ENCODE results near the gene PLD2.

DNA sequence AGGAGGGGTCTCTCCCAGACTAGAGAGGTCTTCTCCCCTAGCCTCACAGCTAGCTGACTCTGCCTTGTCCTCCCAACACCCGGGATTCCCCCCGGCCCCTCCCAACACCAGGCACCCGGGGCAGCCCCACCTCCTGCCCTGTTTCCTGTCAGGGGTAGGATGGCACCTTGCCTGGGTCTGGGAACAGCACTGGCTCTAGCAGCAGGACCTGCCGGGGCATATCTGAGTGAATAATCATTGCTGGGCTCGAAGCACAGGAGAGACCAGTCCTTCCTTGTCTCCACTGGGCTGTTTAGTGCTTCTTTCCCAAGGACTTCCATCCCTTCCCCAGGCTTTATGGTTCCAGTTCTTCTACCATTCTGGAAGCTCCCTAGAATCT lies 51.9 kb downstream of the PLD2 start:
- no peak for TF ChIP-seq EZH2phosphoT487 (conservative IDR thresholded peaks at IDR 0.05; ENCODE audit: low read length)
- TF ChIP-seq CTCF (IDR thresholded peaks at IDR 0.05; ENCODE audit: insufficient read depth, low read length, poor library complexity, severe bottlenecking), result no peak
